GM19452 (cell line): ENCODE measurements around the gene ATRX.
"Not testable (repeated sequence)": the region's sequence is repeated elsewhere in the genome, so short reads cannot be mapped to it uniquely, and the experiment has no call there.

Experiments used
- ATAC-seq: cut with Tn5 transposase; IDR thresholded peaks from one replicate; pipeline ENCODE4 v1.9.1; 2021; ENCODE audit not compliant: unreplicated experiment

ATRX gene

GRCh38 chrX:77510007-77510406 is 276.0 kb downstream of the ATRX start:
- no peak for ATAC-seq

- no peak for ATAC-seq
Observed at GRCh38 chrX:77505227-77505626, 280.8 kb downstream of the ATRX start.

GRCh38 chrX:77502951-77503525 is 283.0 kb downstream of the ATRX start:
- ATAC-seq = no peak

- not testable (repeated sequence) for ATAC-seq
Observed at GRCh38 chrX:77500164-77500563, 285.9 kb downstream of the ATRX start.

- ATAC-seq = no peak
Observed at GRCh38 chrX:77493677-77494553, 292.1 kb downstream of the ATRX start.

GRCh38 chrX:77484045-77484444 is 302.0 kb downstream of the ATRX start:
- ATAC-seq = no peak

- ATAC-seq = no peak
Observed at GRCh38 chrX:77455437-77455836, 330.6 kb downstream of the ATRX start.
